K562 (cell line): Measurements from ENCODE around the gene PPP1R9B. TPM values are rescaled to one million over a fixed set of nuclear protein-coding genes. Genes with fewer than 3 reads are reported as not detected.

Source experiments
- ATF1 ChIP-seq, 2 experiments: fragments of 450-650 bp in 1 of 2; IDR thresholded peaks; 2 replicates each; pipeline ENCODE4 v1.6.1; 2016; ENCODE audit warnings: missing compliant biosample characterization in 1 of 2, missing genetic modification characterization in 1 of 2
- CHAMP1 ChIP-seq: fragments of 450-650 bp; IDR thresholded peaks from 2 replicates; pipeline ENCODE4 v1.6.1; 2016; ENCODE audit warnings: mild to moderate bottlenecking
- CHD1 ChIP-seq: fragments of 200-600 bp; sonication (generic); IDR thresholded peaks from one replicate; pipeline ENCODE4 v1.6.1; 2012; ENCODE audit warnings: mild to moderate bottlenecking, moderate library complexity, low read length, inconsistent platforms
- CLOCK ChIP-seq: fragments of 250-450 bp; sonication (Bioruptor Pico); IDR thresholded peaks from 2 replicates; pipeline ENCODE4 v1.4.0; 2020; ENCODE audit warnings: mild to moderate bottlenecking, moderate library complexity, borderline replicate concordance
- DLX4 ChIP-seq: fragments of 250-450 bp; sonication (Bioruptor Pico); IDR thresholded peaks from 2 replicates; pipeline ENCODE4 v1.6.1; 2021; ENCODE audit warnings: mild to moderate bottlenecking
- FOXM1 ChIP-seq, 2 experiments: fragments of 450-650 bp in 1 of 2; sonication (generic) in 1 of 2; formaldehyde crosslinking in 1 of 2; IDR thresholded peaks; 2 replicates each; pipeline versions ENCODE4 v1.6.1 to v1.9.0; 2017 to 2022; ENCODE audit warnings: low read depth in 2 of 2, mild to moderate bottlenecking in 2 of 2, missing genetic modification reagents in 1 of 2, moderate library complexity in 1 of 2
- HDAC2 ChIP-seq: fragments of 450-650 bp; IDR thresholded peaks from 2 replicates; pipeline ENCODE4 v1.6.1; 2016; ENCODE audit warnings: mild to moderate bottlenecking
- HNRNPUL1 ChIP-seq: fragments of 200-400 bp; formaldehyde crosslinking; IDR thresholded peaks from 2 replicates; pipeline ENCODE4 v1.6.1; 2017; ENCODE audit warnings: low read length
- MLX ChIP-seq, 2 experiments: fragments of 450-650 bp in 1 of 2; sonication (generic) in 1 of 2; formaldehyde crosslinking; conservative IDR thresholded peaks; 2 replicates each; pipeline versions ENCODE4 v1.4.0 to v1.8.1; 2020 to 2022; ENCODE audit warnings: mild to moderate bottlenecking in 1 of 2, missing genetic modification reagents in 1 of 2
- MYBL2 ChIP-seq, 2 experiments: fragments of 450-650 bp in 1 of 2; sonication (generic) in 1 of 2; formaldehyde crosslinking in 1 of 2; IDR thresholded peaks; 2 replicates each; pipeline versions ENCODE4 v1.6.1 to v1.8.1; 2017 to 2022; ENCODE audit warnings: borderline replicate concordance in 1 of 2, inconsistent platforms in 1 of 2, low read depth in 1 of 2, mild to moderate bottlenecking in 1 of 2, missing genetic modification reagents in 1 of 2, moderate library complexity in 1 of 2
- SAFB ChIP-seq: fragments of 200-400 bp; formaldehyde crosslinking; IDR thresholded peaks from 2 replicates; pipeline ENCODE4 v1.6.1; 2017; ENCODE audit warnings: low read depth, low read length, borderline replicate concordance
- SREBF2 ChIP-seq: sonication (generic); formaldehyde crosslinking; IDR thresholded peaks from 2 replicates; pipeline ENCODE4 v1.4.0; 2020; ENCODE audit warnings: mild to moderate bottlenecking, missing genetic modification reagents
- TEAD4 ChIP-seq, 2 experiments: sonication (generic) in 1 of 2; formaldehyde crosslinking in 1 of 2; IDR thresholded peaks; 2 replicates each; pipeline versions ENCODE4 v1.6.1 to v1.8.0; 2012 to 2022; ENCODE audit warnings: borderline replicate concordance in 1 of 2, inconsistent platforms in 1 of 2, low read length in 1 of 2, mild to moderate bottlenecking in 1 of 2, missing genetic modification reagents in 1 of 2
- WHSC1 ChIP-seq: IDR thresholded peaks from one replicate; pipeline ENCODE4 v1.6.1; 2012; ENCODE audit warnings: low read length, control low read depth, inconsistent platforms
- ZFPM2 ChIP-seq: fragments of 250-450 bp; sonication (Bioruptor Pico); IDR thresholded peaks from 2 replicates; pipeline ENCODE4 v1.5.1; 2022; ENCODE audit warnings: mild to moderate bottlenecking
- ZNF282 ChIP-seq: sonication (generic); formaldehyde crosslinking; IDR thresholded peaks from 2 replicates; pipeline ENCODE4 v1.8.1; 2023; ENCODE audit warnings: missing genetic modification reagents
- ZNF511 ChIP-seq: sonication (generic); formaldehyde crosslinking; IDR thresholded peaks from 2 replicates; pipeline ENCODE4 v1.8.0; 2022; ENCODE audit warnings: mild to moderate bottlenecking, missing genetic modification reagents
- ZNF589 ChIP-seq: fragments of 200-800 bp; sonication (Bioruptor generic); IDR thresholded peaks from 2 replicates; pipeline ENCODE4 v1.6.1; 2016; ENCODE audit warnings: low read depth, missing genetic modification characterization, missing compliant biosample characterization
- polyA plus RNA-seq, 8 experiments: library from polyadenylated mRNA; depleted of rRNA in 4 of 8; stranded (reverse) in 5 of 8; unstranded in 3 of 8; fragments of >200 nt; fragmentation: Nextera tagmentation in 2 of 8; fragmentation: Illumina TruSeq in 1 of 8; extraction: Ambion mirVana in 2 of 8; extraction: Trizol in 1 of 8; gene quantifications; 2 replicates each; pipeline versions ENCODE4 v1.2.1 to v1.2.3, GENCODE V29; 2011 to 2014; ENCODE audit warnings: inconsistent platforms in 1 of 8, missing spikeins in 1 of 8
- total RNA-seq, 7 experiments: library from RNA; depleted of rRNA in 6 of 7; stranded (reverse); fragments of >200 nt in 6 of 7; fragmentation: Illumina TruSeq in 2 of 7; extraction: Trizol in 2 of 7; gene quantifications; 2 replicates each; pipeline versions ENCODE4 v1.2.1 to v1.2.3, GENCODE V29; 2011 to 2021; ENCODE audit warnings: low replicate concordance in 1 of 7

The PPP1R9B gene
- total and polyA plus RNA-seq, 9 of the 15 experiments (the other 6 are each of a cell fraction or from before 2014, with no cell fraction given): 0.10 to 63.5 (median 24.7) TPM

- TF ChIP-seq CLOCK (no peak), ZFPM2 (CRISPR knock-in tag) (no peak), TEAD4 (IDR thresholded peaks at IDR 0.05; ENCODE audit: low read length) (no peak), TEAD4 (CRISPR knock-in tag; IDR thresholded peaks at IDR 0.05; ENCODE audit: borderline replicate concordance) (no peak), CHAMP1 (no peak), MYBL2 (IDR thresholded peaks at IDR 0.05; ENCODE audit: low read depth) (no peak), MYBL2 (CRISPR knock-in tag; IDR thresholded peaks at IDR 0.05; ENCODE audit: borderline replicate concordance) (no peak), DLX4 (no peak), ZNF511 (CRISPR knock-in tag) (0 out of 2 replicates have a peak, but pooled peaks have one; percentile 45), MLX (CRISPR knock-in tag; conservative IDR thresholded peaks at IDR 0.05) (no peak), ZNF589 (no peak; the same call in 1 of the 2 replicates), HNRNPUL1 (no peak), WHSC1 (no peak), ZNF282 (CRISPR knock-in tag) (no peak; the same call in 1 of the 2 replicates), FOXM1 (IDR thresholded peaks at IDR 0.05; ENCODE audit: low read depth) (peak; percentile 75), FOXM1 (CRISPR knock-in tag; IDR thresholded peaks at IDR 0.05; ENCODE audit: low read depth) (no peak), HDAC2 (no peak), SAFB (no peak), CHD1 (no peak), SREBF2 (CRISPR knock-in tag) (no peak), ATF1 (CRISPR knock-in tag; IDR thresholded peaks at IDR 0.05) (no peak), ATF1 (tag; IDR thresholded peaks at IDR 0.05) (peak; percentile 33)
Measured at GRCh38 chr17:50094753-50095619, 55.5 kb downstream of the PPP1R9B start, which contains the start of gene PDK2 (continued).
